A673 (cell line): Measurements from ENCODE around the gene HMX2.
A peak's percentile ranks its signal among the peaks of the same experiment; 100 is the strongest.

Experiments
- CTCF ChIP-seq: fragments of 300-800, 200-600 bp; sonication (generic); conservative IDR thresholded peaks from 2 replicates; pipeline ENCODE4 v1.5.1; 2017; ENCODE audit warnings: low read depth, mild to moderate bottlenecking, antibody characterized with exemption, low read length, moderate library complexity, mixed read lengths
- EZH2 ChIP-seq: fragments of 200-600 bp; sonication (generic); IDR thresholded peaks from 2 replicates; pipeline ENCODE4 v1.6.1; 2017; ENCODE audit warnings: borderline replicate concordance, low read depth, mild to moderate bottlenecking, mixed read lengths, antibody characterized with exemption, low read length; ENCODE audit not compliant: poor library complexity, severe bottlenecking

DNA sequence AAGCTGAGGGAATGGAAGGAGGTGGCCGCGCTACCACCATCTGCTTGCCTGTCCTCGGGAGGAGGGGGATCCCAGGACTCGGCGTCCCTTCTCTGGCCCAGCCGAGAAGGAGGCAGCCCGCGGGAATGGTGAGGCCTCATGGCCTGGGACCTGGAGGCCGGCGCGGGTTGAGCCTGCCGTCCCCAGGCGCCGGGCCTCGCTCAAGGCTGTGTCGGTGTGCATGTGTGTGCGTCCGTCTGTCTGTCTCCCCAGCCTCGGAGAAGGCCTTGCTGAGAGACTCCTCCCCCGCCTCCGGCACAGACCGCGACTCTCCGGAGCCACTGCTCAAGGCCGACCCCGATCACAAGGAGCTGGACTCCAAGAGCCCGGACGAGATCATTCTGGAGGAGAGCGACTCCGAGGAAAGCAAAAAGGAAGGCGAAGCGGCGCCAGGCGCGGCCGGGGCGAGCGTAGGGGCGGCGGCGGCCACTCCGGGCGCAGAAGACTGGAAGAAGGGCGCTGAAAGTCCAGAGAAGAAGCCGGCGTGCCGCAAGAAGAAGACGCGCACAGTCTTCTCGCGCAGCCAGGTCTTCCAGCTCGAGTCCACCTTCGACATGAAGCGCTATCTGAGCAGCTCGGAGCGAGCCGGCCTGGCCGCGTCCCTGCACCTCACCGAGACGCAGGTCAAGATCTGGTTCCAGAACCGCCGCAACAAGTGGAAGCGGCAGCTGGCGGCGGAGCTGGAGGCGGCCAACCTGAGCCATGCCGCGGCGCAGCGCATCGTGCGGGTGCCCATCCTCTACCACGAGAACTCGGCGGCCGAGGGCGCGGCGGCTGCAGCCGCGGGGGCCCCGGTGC lies 10.9 kb upstream of the HMX2 start:
- TF ChIP-seq CTCF, result no peak
- peak; percentile 87 for TF ChIP-seq EZH2
